GM23338 (cell line): ENCODE results near the gene OPRM1.

Experiments
- CREB1 ChIP-seq: fragments of 250-450 bp; sonication (Bioruptor Pico); IDR thresholded peaks from 2 replicates; pipeline ENCODE4 v1.5.0; 2020; ENCODE audit warnings: low read depth, mild to moderate bottlenecking, moderate library complexity
- ETS1 ChIP-seq: IDR thresholded peaks from 2 replicates; pipeline ENCODE4 v1.6.1; 2016; ENCODE audit warnings: antibody characterized with exemption
- EZH2 ChIP-seq: fragments of 200-600 bp; sonication (generic); IDR thresholded peaks from one replicate; pipeline ENCODE4 v1.8.0; 2017; ENCODE audit warnings: antibody characterized with exemption, mild to moderate bottlenecking, low read depth; ENCODE audit not compliant: unreplicated experiment
- EZH2phosphoT487 ChIP-seq: fragments of 200-600 bp; sonication (generic); IDR thresholded peaks from one replicate; pipeline ENCODE4 v1.8.1; 2018; ENCODE audit warnings: antibody characterized with exemption; ENCODE audit not compliant: unreplicated experiment
- NANOG ChIP-seq: IDR thresholded peaks from 2 replicates; pipeline ENCODE4 v1.6.1; 2016; ENCODE audit warnings: antibody characterized with exemption, borderline replicate concordance
- POLR2AphosphoS5 ChIP-seq: IDR thresholded peaks from 2 replicates; pipeline ENCODE4 v1.6.1; 2016; ENCODE audit warnings: antibody characterized with exemption, low read depth
- STAT1 ChIP-seq: IDR thresholded peaks from one replicate; pipeline ENCODE4 v1.6.1; 2016; ENCODE audit warnings: antibody characterized with exemption; ENCODE audit not compliant: unreplicated experiment
- ZNF331 ChIP-seq: fragments of 250-450 bp; sonication (Bioruptor Pico); IDR thresholded peaks from 2 replicates; pipeline ENCODE4 v1.5.0; 2020; ENCODE audit warnings: low read depth, mild to moderate bottlenecking, moderate library complexity
- TF ChIP-seq, protein P1 (sequence below), 2 experiments: fragments of 200-600 bp in 1 of 2; sonication (generic) in 1 of 2; conservative IDR thresholded peaks; 2 replicates each; pipeline versions ENCODE4 v1.5.1 to v1.6.1; 2016 to 2017; ENCODE audit warnings: antibody characterized with exemption in 2 of 2, low read depth in 2 of 2, mild to moderate bottlenecking in 2 of 2, moderate library complexity in 1 of 2
- TF ChIP-seq, protein P2 (sequence below): IDR thresholded peaks from one replicate; pipeline ENCODE4 v1.6.1; 2018; ENCODE audit warnings: antibody characterized with exemption; ENCODE audit not compliant: unreplicated experiment

DNA sequence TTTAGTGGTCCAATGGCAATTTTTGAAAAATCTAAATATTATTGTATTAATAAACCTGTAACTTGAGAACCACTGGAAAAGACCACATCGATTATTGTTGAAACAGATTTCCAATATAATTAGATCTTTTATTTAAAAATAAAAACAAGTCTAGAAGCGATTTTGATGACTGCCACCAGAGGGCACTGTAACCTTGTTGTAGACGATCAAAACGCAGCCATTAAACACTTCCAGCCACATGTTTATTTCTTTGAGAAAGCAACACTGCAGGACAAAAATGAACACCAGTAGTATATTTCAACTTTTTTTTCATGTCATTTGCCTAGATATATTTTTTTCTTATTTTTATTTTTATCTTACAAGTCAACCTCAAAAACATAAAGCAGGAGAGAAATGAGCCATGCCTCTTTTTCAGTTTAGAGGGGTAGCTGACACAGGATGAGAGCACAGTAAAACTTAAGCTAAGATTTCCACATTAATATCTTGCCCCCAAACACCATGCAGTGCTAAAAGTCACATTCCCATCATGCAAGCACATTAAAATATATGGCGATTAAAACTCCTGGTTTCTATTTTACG, 115.4 kb downstream of the OPRM1 start:
- TF ChIP-seq, protein P1, sequence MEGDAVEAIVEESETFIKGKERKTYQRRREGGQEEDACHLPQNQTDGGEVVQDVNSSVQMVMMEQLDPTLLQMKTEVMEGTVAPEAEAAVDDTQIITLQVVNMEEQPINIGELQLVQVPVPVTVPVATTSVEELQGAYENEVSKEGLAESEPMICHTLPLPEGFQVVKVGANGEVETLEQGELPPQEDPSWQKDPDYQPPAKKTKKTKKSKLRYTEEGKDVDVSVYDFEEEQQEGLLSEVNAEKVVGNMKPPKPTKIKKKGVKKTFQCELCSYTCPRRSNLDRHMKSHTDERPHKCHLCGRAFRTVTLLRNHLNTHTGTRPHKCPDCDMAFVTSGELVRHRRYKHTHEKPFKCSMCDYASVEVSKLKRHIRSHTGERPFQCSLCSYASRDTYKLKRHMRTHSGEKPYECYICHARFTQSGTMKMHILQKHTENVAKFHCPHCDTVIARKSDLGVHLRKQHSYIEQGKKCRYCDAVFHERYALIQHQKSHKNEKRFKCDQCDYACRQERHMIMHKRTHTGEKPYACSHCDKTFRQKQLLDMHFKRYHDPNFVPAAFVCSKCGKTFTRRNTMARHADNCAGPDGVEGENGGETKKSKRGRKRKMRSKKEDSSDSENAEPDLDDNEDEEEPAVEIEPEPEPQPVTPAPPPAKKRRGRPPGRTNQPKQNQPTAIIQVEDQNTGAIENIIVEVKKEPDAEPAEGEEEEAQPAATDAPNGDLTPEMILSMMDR (conservative IDR thresholded peaks at IDR 0.05; ENCODE audit: low read depth in 2 of 2) = peak; percentile 79 to 89
- TF ChIP-seq POLR2AphosphoS5 = no peak
- no peak for TF ChIP-seq EZH2
- TF ChIP-seq STAT1 = no peak
- TF ChIP-seq CREB1 (CRISPR knock-in tag) = no peak
- TF ChIP-seq EZH2phosphoT487 = no peak
- TF ChIP-seq ETS1 = no peak
- TF ChIP-seq ZNF331 = no peak
- TF ChIP-seq, protein P2, sequence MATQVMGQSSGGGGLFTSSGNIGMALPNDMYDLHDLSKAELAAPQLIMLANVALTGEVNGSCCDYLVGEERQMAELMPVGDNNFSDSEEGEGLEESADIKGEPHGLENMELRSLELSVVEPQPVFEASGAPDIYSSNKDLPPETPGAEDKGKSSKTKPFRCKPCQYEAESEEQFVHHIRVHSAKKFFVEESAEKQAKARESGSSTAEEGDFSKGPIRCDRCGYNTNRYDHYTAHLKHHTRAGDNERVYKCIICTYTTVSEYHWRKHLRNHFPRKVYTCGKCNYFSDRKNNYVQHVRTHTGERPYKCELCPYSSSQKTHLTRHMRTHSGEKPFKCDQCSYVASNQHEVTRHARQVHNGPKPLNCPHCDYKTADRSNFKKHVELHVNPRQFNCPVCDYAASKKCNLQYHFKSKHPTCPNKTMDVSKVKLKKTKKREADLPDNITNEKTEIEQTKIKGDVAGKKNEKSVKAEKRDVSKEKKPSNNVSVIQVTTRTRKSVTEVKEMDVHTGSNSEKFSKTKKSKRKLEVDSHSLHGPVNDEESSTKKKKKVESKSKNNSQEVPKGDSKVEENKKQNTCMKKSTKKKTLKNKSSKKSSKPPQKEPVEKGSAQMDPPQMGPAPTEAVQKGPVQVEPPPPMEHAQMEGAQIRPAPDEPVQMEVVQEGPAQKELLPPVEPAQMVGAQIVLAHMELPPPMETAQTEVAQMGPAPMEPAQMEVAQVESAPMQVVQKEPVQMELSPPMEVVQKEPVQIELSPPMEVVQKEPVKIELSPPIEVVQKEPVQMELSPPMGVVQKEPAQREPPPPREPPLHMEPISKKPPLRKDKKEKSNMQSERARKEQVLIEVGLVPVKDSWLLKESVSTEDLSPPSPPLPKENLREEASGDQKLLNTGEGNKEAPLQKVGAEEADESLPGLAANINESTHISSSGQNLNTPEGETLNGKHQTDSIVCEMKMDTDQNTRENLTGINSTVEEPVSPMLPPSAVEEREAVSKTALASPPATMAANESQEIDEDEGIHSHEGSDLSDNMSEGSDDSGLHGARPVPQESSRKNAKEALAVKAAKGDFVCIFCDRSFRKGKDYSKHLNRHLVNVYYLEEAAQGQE = no peak
- TF ChIP-seq NANOG = no peak
